Stomach (tissue), 9 donors: ENCODE measurements around the gene ZNF417. TPM values are rescaled to one million over a fixed set of nuclear protein-coding genes. Genes with fewer than 3 reads are reported as not detected.
A peak's percentile ranks its signal among the peaks of the same experiment; 100 is the strongest.

Experiments used
- DNase-seq, 2 donors: peaks; one replicate each; pipeline versions ENCODE4 v3.0.0 to v3.0.0-alpha.2; 2013 to 2019
- H3K27ac ChIP-seq, 5 donors: fragments of 200-600 bp in 4 of 5; sonication (generic) in 4 of 5; one replicate each; pipeline ENCODE4 v1.5.1; 2013 to 2019; ENCODE audit warnings: mild to moderate bottlenecking in 1 of 5, moderate library complexity in 1 of 5
- H3K27me3 ChIP-seq, 3 donors: fragments of 200-600 bp; sonication (generic); one replicate each; pipeline ENCODE4 v1.5.1; 2017 to 2019; ENCODE audit warnings: mixed run types in 1 of 3
- H3K36me3 ChIP-seq, 4 donors: fragments of 200-600 bp; sonication (generic); 1 replicate in 3 of 4; 2 replicates in 1 of 4; pipeline ENCODE4 v1.5.1; 2016 to 2019
- H3K4me1 ChIP-seq, 4 donors: fragments of 200-600 bp; sonication (generic); one replicate each; pipeline ENCODE4 v1.5.1; 2016 to 2019
- H3K4me3 ChIP-seq, 4 donors: fragments of 200-600 bp; sonication (generic) in 3 of 4; one replicate each; pipeline ENCODE4 v1.5.1; 2016 to 2019; ENCODE audit warnings: mild to moderate bottlenecking in 1 of 4
- H3K9me3 ChIP-seq, 4 donors: fragments of 200-600 bp; sonication (generic); one replicate each; pipeline ENCODE4 v1.5.1; 2016 to 2019
- EP300 ChIP-seq: sonication (generic); formaldehyde crosslinking; IDR thresholded peaks from one replicate; pipeline ENCODE4 v1.6.1; 2017; ENCODE audit warnings: antibody characterized with exemption
- POLR2A ChIP-seq, 4 donors: fragments of 450-650 bp; IDR thresholded peaks; one replicate each; pipeline ENCODE4 v1.6.1; 2016; ENCODE audit warnings: antibody characterized with exemption in 4 of 4, control low read depth in 2 of 4, mild to moderate bottlenecking in 1 of 4, moderate library complexity in 1 of 4
- POLR2AphosphoS5 ChIP-seq, 3 donors: sonication (generic); formaldehyde crosslinking; IDR thresholded peaks; one replicate each; pipeline ENCODE4 v1.6.1; 2016; ENCODE audit warnings: antibody characterized with exemption in 3 of 3
- WGBS, 5 donors: extraction: QIAGEN DNeasy Blood & Tissue Kit in 3 of 5; methylation state at CpG; one replicate each; pipeline versions ENCODE4 v1.1.5 to v1.1.7; 2013 to 2018; 5-methylcytosine and 5-hydroxymethylcytosine counted together
- intact Hi-C: fragments of 100-400 bp; cut with DNase I; formaldehyde crosslinking; loops from one replicate; pipeline ENCODE4 v1.15.1; 2023; ENCODE audit warnings: low total_unique reads
- polyA plus RNA-seq, 3 donors: library from polyadenylated mRNA; stranded (reverse); fragments of 200-250 nt; gene quantifications; one replicate each; pipeline ENCODE4 v1.2.3, GENCODE V29; 2013
- total RNA-seq, 5 donors: library from RNA; depleted of rRNA; stranded (reverse); fragments of >200 nt; gene quantifications; one replicate each; pipeline versions ENCODE4 v1.1.0 to v1.2.3, GENCODE V29; 2014 to 2016
- TF ChIP-seq, protein P1 (sequence below), 7 experiments: fragments of 450-650 bp in 4 of 7; fragments of 200-600 bp in 3 of 7; sonication (generic) in 3 of 7; IDR thresholded peaks; one replicate each; pipeline ENCODE4 v1.5.1; 2016 to 2019; ENCODE audit warnings: antibody characterized with exemption in 7 of 7, control low read depth in 2 of 7, mild to moderate bottlenecking in 1 of 7
- donor health status: healthy with polysubstance abuse.
- donor health status: Bipolar disorder and iron deficiency.
- donor health status: healthy.

ZNF417 gene
- total and polyA plus RNA-seq, 8 donors, result 1.2 to 38.8 (median 19.4) TPM

DNA sequence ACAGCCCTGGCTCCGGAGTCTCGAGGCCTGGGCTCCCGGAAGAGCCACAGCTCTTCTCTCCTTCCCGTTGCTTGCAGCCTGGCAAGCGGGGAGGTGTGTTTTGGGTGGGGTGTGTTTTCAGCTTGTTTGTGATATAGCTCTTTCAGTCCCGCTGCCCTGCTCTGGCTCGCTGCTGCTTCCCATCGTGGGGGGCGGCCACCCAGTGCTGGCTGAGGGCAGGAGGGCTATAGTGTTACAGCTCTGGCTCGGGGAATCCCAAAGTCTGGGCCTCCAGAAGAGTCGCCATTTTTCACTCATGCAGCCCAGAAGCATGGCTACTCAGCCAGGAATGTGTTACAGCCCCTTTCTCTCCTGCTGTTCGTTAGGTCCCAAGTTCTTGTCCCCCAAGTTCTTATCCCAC lies 33.3 kb upstream of the ZNF417 start:
- Histone ChIP-seq H3K4me1 (peaks cover 0 to 25% (median 11%) of the 10 kb centered on the region in 4 donors), H3K27ac (no peak overlapping the region), H3K9me3 (peaks cover 0 to 80% (median 65%) of the 10 kb centered on the region in 4 donors), H3K4me3 (no peak overlapping the region), H3K27me3 (no peaks in the 10 kb centered on the region), H3K36me3 (peaks cover 0 to 13% (median 3%) of the 10 kb centered on the region in 4 donors)
- no peak for DNase-seq
- TF ChIP-seq EP300 (no peak), POLR2AphosphoS5 (IDR thresholded peaks at IDR 0.05) (no peak), POLR2A (IDR thresholded peaks at IDR 0.05) (no peak)
- TF ChIP-seq, protein P1, sequence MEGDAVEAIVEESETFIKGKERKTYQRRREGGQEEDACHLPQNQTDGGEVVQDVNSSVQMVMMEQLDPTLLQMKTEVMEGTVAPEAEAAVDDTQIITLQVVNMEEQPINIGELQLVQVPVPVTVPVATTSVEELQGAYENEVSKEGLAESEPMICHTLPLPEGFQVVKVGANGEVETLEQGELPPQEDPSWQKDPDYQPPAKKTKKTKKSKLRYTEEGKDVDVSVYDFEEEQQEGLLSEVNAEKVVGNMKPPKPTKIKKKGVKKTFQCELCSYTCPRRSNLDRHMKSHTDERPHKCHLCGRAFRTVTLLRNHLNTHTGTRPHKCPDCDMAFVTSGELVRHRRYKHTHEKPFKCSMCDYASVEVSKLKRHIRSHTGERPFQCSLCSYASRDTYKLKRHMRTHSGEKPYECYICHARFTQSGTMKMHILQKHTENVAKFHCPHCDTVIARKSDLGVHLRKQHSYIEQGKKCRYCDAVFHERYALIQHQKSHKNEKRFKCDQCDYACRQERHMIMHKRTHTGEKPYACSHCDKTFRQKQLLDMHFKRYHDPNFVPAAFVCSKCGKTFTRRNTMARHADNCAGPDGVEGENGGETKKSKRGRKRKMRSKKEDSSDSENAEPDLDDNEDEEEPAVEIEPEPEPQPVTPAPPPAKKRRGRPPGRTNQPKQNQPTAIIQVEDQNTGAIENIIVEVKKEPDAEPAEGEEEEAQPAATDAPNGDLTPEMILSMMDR (IDR thresholded peaks at IDR 0.05), result no peak
- 90 to 96% (median 91%) methylated on average over 11 to 12 of the region's 12 CpGs for WGBS, 5 donors
- intact Hi-C loops, result no loop called here

DNA sequence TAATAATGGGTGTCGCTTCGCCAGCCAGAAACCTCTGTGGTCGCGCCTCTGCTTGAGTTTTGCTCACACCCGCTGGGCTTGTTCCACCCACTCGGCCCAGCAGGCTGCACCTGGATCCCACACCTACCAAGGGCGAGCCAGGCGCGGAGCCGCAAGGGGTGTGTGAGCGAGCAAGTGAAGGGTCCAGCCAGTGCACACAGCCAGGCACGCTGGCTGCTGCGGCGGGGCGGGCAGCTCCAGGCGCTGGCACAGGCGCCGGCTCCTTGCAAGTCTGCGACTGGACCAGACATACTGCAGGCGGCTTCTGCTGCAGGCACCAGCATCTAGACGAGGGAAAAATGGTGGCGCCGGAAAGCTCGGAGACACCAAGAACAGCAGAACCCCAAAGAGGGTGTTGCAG lies 32.9 kb upstream of the ZNF417 start:
- Histone ChIP-seq H3K36me3 (peaks cover 3 to 17% (median 7%) of the 10 kb centered on the region in 4 donors), H3K9me3 (peaks cover under 1 to 80% (median 65%) of the 10 kb centered on the region in 4 donors), H3K4me3 (no peak overlapping the region), H3K4me1 (peaks cover 0 to 25% (median 11%) of the 10 kb centered on the region in 4 donors), H3K27me3 (no peaks in the 10 kb centered on the region), H3K27ac (no peak overlapping the region)
- intact Hi-C loops, result no loop called here
- no peak for DNase-seq
- 94 to 97% (median 95%) methylated on average over 20 to 24 of the region's 24 CpGs for WGBS, 5 donors
- TF ChIP-seq POLR2A (IDR thresholded peaks at IDR 0.05), result no peak
- no peak for TF ChIP-seq POLR2AphosphoS5 (IDR thresholded peaks at IDR 0.05)
- TF ChIP-seq, protein P1 (IDR thresholded peaks at IDR 0.05), result no peak
- no peak for TF ChIP-seq EP300

DNA sequence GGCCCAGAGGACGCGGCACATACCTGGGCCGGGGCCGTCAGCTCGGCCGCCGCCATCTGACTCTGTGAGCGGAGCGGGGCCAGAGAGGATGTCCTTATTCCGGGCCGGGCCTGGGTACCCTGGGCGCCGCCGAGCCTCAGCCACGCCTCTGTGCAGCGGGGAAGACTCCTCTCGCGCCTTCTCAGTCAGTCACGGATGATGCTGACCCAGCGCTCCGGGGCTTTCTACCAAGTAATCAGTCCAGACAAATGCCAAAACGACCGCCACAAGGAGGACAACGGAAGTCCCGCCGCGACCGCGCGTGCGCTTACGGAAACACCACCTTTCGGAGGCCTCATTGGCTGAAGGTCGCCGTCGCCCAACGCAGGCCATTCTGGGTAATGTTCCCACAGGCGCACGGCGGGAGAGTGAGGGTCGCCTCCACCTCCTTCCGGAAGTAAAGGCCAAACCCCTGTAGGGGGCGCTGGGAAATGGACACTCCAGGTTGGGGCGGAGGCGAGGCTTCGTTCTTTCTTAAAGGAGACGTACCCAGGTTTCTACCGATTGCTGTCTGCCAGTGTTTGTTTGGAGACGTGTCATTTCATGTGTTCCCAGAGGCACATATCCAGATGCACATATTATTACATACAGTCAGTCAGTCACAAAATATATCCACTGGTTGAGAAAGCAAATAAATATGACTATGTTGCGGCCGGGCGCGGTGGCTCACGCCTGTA lies 31.2 kb upstream of the ZNF417 start, which contains the start of gene ZNF256:
TSS of gene ZNF256 (minus strand) at position 288 of the 716 bp plus-strand sequence. CDS start at position 56, 232 bp downstream.
- intact Hi-C loops, result no loop called here
- H3K27ac ChIP-seq, result peak within 1 kb of the TSS; percentile 27 to 87 (median 81)

DNA sequence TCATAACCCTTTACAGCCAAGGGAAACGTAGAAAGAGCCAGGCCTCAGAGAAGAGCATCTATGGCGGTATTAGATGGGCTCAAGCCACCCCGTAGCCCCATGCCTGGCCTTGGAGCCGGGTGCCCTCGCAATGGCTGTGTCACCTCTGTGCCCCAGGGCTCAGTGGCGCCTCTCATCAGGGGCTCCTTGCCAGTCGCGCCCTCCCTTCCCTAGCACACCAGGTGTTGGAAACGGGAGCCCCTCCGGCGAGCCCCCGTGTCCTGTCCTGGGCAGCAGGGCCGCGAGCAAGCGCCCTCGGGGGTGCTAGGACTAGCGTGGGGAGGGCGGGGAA lies 30.7 kb upstream of the ZNF417 start:
- no peaks in the 10 kb centered on the region for H3K27me3 ChIP-seq
- H3K9me3 ChIP-seq, result peaks cover 21 to 80% (median 66%) of the 10 kb centered on the region in 4 donors
- 2 to 4% (median 3%) methylated on average over 17 to 18 of the region's 18 CpGs for WGBS, 5 donors
- peak overlapping the region; percentile 64 to 97 (median 90) for H3K4me3 ChIP-seq
- H3K4me1 ChIP-seq, result peaks cover 0 to 25% (median 11%) of the 10 kb centered on the region in 4 donors
- intact Hi-C loops, result no loop called here
- H3K36me3 ChIP-seq, result peaks cover 21 to 40% (median 29%) of the 10 kb centered on the region in 4 donors
- no peak for DNase-seq
- H3K27ac ChIP-seq, result peak overlapping the region; percentile 27 to 87 (median 81)
- no peak for TF ChIP-seq POLR2AphosphoS5 (IDR thresholded peaks at IDR 0.05)
- TF ChIP-seq EP300, result no peak
- TF ChIP-seq, protein P1 (IDR thresholded peaks at IDR 0.05), result no peak
- no peak for TF ChIP-seq POLR2A (IDR thresholded peaks at IDR 0.05)

More for the DNA sequence above, 31.2 kb upstream of the ZNF417 start, which contains the start of gene ZNF256:
- no peaks in the 10 kb centered on the region for H3K27me3 ChIP-seq
- DNase-seq, result peak; percentile 87 to 99
- H3K4me1 ChIP-seq, result peaks cover 0 to 25% (median 11%) of the 10 kb centered on the region in 4 donors
- H3K9me3 ChIP-seq, result peaks cover 15 to 80% (median 66%) of the 10 kb centered on the region in 4 donors
- peak within 1 kb of the TSS; percentile 64 to 97 (median 90) for H3K4me3 ChIP-seq
- H3K36me3 ChIP-seq, result peaks cover 16 to 34% (median 24%) of the 10 kb centered on the region in 4 donors
- 5 to 8% (median 6%) methylated on average over 33 to 54 of the region's 54 CpGs for WGBS, 5 donors
- TF ChIP-seq EP300 (no peak), POLR2A (IDR thresholded peaks at IDR 0.05) (no peak), POLR2AphosphoS5 (IDR thresholded peaks at IDR 0.05) (peak; percentile 49 to 89 (median 85))
- TF ChIP-seq, protein P1 (IDR thresholded peaks at IDR 0.05), result peak in 5 of 7 experiments; percentile 25 to 81 (median 47)
